ENCODE data around the gene CCDC138. TPM values are rescaled to one million over a fixed set of nuclear protein-coding genes. Genes with fewer than 3 reads are reported as not detected.

CCDC138 gene
- total and polyA plus RNA-seq, 2 of the 13 experiments (the other 11 are each of a cell fraction or from before 2014, with no cell fraction given) = 5.6 to 32.5 TPM

GRCh38 chr2:108895188-108895587, 108.6 kb downstream of the CCDC138 start:
- 84% methylated on average over 2 of the region's 2 CpGs for WGBS (ENCODE audit: low lambda C conversion rate)
- POLR2A ChIA-PET = no interaction called here
- CTCF ChIA-PET (ENCODE audit: low intra/inter-chr PET ratio, low total read pairs) = no interaction called here
- H3K27ac ChIP-seq (ENCODE audit: extremely low read length, insufficient read depth, low read length) = no peak overlapping the region
- ATAC-seq = no peak
- H3K27me3 ChIP-seq (ENCODE audit: control insufficient read depth in 1 of 2, insufficient read depth in 2 of 2, low read length in 2 of 2) = no peaks in the 10 kb centered on the region
- H3K9me3 ChIP-seq (ENCODE audit: low read length) = peaks cover 3% of the 10 kb centered on the region
- BruUV-seq (replicated peaks) = no TSS peak
- no peak overlapping the region for H3K9ac ChIP-seq (ENCODE audit: insufficient read depth, low read depth, low read length)
- in situ Hi-C loops (cut with HindIII; ENCODE audit: extremely low pct_ligation_motif_present, low pct_unique_long_range_greater_than_20kb) (no loop called here), intact Hi-C loops (cut with micrococcal nuclease; ENCODE audit: unreplicated experiment) (no loop called here)
- no peaks in the 10 kb centered on the region for H3K79me2 ChIP-seq (ENCODE audit: insufficient read depth, low read length)
- H3K4me1 ChIP-seq (ENCODE audit: insufficient read depth, low read length) = no peaks in the 10 kb centered on the region
- no peaks in the 10 kb centered on the region for H3K36me3 ChIP-seq (replicated peaks in 1 of 2; ENCODE audit: control insufficient read depth in 1 of 2, insufficient read depth in 2 of 2, low read length in 2 of 2)
- H4K20me1 ChIP-seq (ENCODE audit: insufficient read depth, low read length) = no peaks in the 10 kb centered on the region
- no peak for FAIRE-seq
- no peak overlapping the region for H3K4me3 ChIP-seq (replicated peaks in 1 of 3; ENCODE audit: insufficient read depth in 1 of 3, low read depth in 2 of 3, low read length in 3 of 3)
- no peak for DNase-seq (ENCODE audit: low spot score)
- no peak overlapping the region for H3K4me2 ChIP-seq (ENCODE audit: low read depth, low read length)
- H2AFZ ChIP-seq (ENCODE audit: low read length) = no peak overlapping the region
- no peak for TF ChIP-seq KDM3A (CRISPR knock-in tag; IDR thresholded peaks at IDR 0.05; ENCODE audit: low read depth)
- no peak for TF ChIP-seq ZFP41 (CRISPR knock-in tag; IDR thresholded peaks at IDR 0.05; ENCODE audit: borderline replicate concordance)
- TF ChIP-seq HMG20B (CRISPR knock-in tag; conservative IDR thresholded peaks at IDR 0.05) = no peak
- TF ChIP-seq REPIN1 (CRISPR knock-in tag; IDR thresholded peaks at IDR 0.05; ENCODE audit: borderline replicate concordance, low read depth) = no peak
- no peak for TF ChIP-seq ZNF713 (CRISPR knock-in tag; IDR thresholded peaks at IDR 0.05)
- TF ChIP-seq NCOR1 (IDR thresholded peaks at IDR 0.05; ENCODE audit: borderline replicate concordance, low read length) = no peak
- no peak for TF ChIP-seq SOX13 (IDR thresholded peaks at IDR 0.05)
- no peak for TF ChIP-seq SOX13 (CRISPR knock-in tag; conservative IDR thresholded peaks at IDR 0.05 in 1 of 2, IDR thresholded peaks at IDR 0.05 in 1 of 2)
- no peak for TF ChIP-seq ZNF704 (CRISPR knock-in tag; IDR thresholded peaks at IDR 0.05; ENCODE audit: borderline replicate concordance)
- TF ChIP-seq ZC3H13 (CRISPR knock-in tag; IDR thresholded peaks at IDR 0.05) = no peak
- TF ChIP-seq HNRNPLL (IDR thresholded peaks at IDR 0.05; ENCODE audit: low read depth, low read length, poor library complexity, severe bottlenecking) = no peak
- TF ChIP-seq ZNF260 (CRISPR knock-in tag; IDR thresholded peaks at IDR 0.05; ENCODE audit: borderline replicate concordance, low read depth) = no peak
- no peak for TF ChIP-seq PLRG1 (conservative IDR thresholded peaks at IDR 0.05)
- TF ChIP-seq GMEB2 (CRISPR knock-in tag; IDR thresholded peaks at IDR 0.05; ENCODE audit: low read depth) = no peak
- TF ChIP-seq NRL (CRISPR knock-in tag; IDR thresholded peaks at IDR 0.05; ENCODE audit: borderline replicate concordance) = no peak
- TF ChIP-seq E2F2 (CRISPR knock-in tag; IDR thresholded peaks at IDR 0.05; ENCODE audit: borderline replicate concordance) = no peak
- no peak for TF ChIP-seq KLF6 (CRISPR knock-in tag; IDR thresholded peaks at IDR 0.05)
- no peak for TF ChIP-seq ELF3 (CRISPR knock-in tag; IDR thresholded peaks at IDR 0.05)
- no peak for TF ChIP-seq ZBTB14 (CRISPR knock-in tag; IDR thresholded peaks at IDR 0.05)

Data from HepG2 (cell line).